Parathyroid adenoma (tissue), 2 donors: ENCODE results near the gene DOCK10.

Source experiments
- H2AFZ ChIP-seq: fragments of 300-600 bp; sonication (generic); one replicate; pipeline ENCODE4 v1.7.0; 2017; ENCODE audit warnings: antibody characterized with exemption, mild to moderate bottlenecking
- H3K27ac ChIP-seq: fragments of 300-600 bp; sonication (generic); one replicate; pipeline ENCODE4 v1.7.0; 2017
- H3K27me3 ChIP-seq: fragments of 300-600 bp; sonication (generic); one replicate; pipeline ENCODE4 v1.7.0; 2017; ENCODE audit warnings: low read length; ENCODE audit not compliant: control insufficient read depth, insufficient read depth
- H3K36me3 ChIP-seq: fragments of 300-600 bp; sonication (generic); one replicate; pipeline ENCODE4 v1.7.0; 2017; ENCODE audit warnings: low read length; ENCODE audit not compliant: control insufficient read depth, insufficient read depth
- H3K4me1 ChIP-seq: fragments of 300-600 bp; sonication (generic); one replicate; pipeline ENCODE4 v1.7.0; 2017; ENCODE audit warnings: control low read depth
- H3K4me2 ChIP-seq: fragments of 300-600 bp; sonication (generic); one replicate; pipeline ENCODE4 v1.7.0; 2017; ENCODE audit warnings: low read length
- H3K4me3 ChIP-seq: fragments of 300-600 bp; sonication (generic); one replicate; pipeline ENCODE4 v1.7.0; 2017; ENCODE audit warnings: low read depth, low read length
- H3K79me2 ChIP-seq: fragments of 300-600 bp; sonication (generic); one replicate; pipeline ENCODE4 v1.7.0; 2017; ENCODE audit warnings: control low read depth
- H3K9ac ChIP-seq: fragments of 300-600 bp; sonication (generic); one replicate; pipeline ENCODE4 v1.7.0; 2017; ENCODE audit warnings: mild to moderate bottlenecking
- H3K9me3 ChIP-seq: fragments of 300-600 bp; sonication (generic); one replicate; pipeline ENCODE4 v1.7.0; 2017; ENCODE audit warnings: low read length; ENCODE audit not compliant: control insufficient read depth
- TF ChIP-seq, protein P1 (sequence below): fragments of 300-600 bp; sonication (generic); IDR thresholded peaks from one replicate; pipeline ENCODE4 v1.7.0; 2017; ENCODE audit warnings: antibody characterized with exemption, mild to moderate bottlenecking
- donor health status: primary hyperparathyroidism.

The DOCK10 gene

DNA sequence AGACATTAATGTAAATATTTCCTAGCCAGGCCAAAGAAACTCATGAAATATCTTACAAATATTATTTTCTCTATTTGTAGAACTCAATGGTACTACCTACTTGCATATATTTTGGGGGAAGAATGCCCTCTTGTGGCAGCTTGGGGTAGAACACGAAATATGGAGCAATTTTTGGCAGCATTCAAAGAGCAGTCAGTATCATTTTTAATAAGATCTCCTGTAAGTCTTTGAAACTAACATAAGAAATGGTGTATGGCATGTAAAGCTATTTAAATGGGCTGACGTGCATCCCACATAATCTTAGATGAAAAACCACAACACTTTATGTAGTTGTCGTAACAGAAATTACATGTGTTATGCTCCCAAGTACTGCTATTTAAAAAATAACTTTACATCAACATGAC lies 263.8 kb downstream of the DOCK10 start:
- Histone ChIP-seq H3K9me3 (no peaks in the 10 kb centered on the region), H3K27ac (no peak overlapping the region), H2AFZ (no peak overlapping the region), H3K4me2 (no peak overlapping the region), H3K4me1 (no peaks in the 10 kb centered on the region), H3K9ac (no peak overlapping the region), H3K27me3 (no peaks in the 10 kb centered on the region), H3K4me3 (no peak overlapping the region), H3K79me2 (no peaks in the 10 kb centered on the region), H3K36me3 (no peaks in the 10 kb centered on the region)
- TF ChIP-seq, protein P1, sequence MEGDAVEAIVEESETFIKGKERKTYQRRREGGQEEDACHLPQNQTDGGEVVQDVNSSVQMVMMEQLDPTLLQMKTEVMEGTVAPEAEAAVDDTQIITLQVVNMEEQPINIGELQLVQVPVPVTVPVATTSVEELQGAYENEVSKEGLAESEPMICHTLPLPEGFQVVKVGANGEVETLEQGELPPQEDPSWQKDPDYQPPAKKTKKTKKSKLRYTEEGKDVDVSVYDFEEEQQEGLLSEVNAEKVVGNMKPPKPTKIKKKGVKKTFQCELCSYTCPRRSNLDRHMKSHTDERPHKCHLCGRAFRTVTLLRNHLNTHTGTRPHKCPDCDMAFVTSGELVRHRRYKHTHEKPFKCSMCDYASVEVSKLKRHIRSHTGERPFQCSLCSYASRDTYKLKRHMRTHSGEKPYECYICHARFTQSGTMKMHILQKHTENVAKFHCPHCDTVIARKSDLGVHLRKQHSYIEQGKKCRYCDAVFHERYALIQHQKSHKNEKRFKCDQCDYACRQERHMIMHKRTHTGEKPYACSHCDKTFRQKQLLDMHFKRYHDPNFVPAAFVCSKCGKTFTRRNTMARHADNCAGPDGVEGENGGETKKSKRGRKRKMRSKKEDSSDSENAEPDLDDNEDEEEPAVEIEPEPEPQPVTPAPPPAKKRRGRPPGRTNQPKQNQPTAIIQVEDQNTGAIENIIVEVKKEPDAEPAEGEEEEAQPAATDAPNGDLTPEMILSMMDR: peak; percentile 76

DNA sequence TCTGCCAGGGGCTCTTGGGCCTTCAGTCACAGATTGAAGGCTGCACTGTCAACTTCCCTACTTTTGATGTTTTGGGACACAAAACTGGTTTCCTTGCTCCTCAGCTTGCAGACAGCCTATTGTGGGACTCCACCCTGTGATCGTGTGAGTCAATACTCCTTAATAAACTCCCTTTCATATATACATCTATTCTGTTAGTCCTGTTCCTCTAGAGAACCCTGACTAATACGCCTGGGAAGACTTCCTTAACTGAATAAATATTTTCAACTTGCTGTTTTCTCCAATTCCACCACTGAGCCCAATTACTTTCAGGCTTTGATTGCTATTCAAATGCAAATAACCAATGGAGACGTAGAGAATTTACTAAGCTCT lies 264.7 kb downstream of the DOCK10 start:
- Histone ChIP-seq H3K4me2 (no peak overlapping the region), H3K4me1 (no peaks in the 10 kb centered on the region), H3K36me3 (no peaks in the 10 kb centered on the region), H3K27ac (no peak overlapping the region), H3K9me3 (no peaks in the 10 kb centered on the region), H3K9ac (no peak overlapping the region), H3K79me2 (no peaks in the 10 kb centered on the region), H3K4me3 (no peak overlapping the region), H3K27me3 (no peaks in the 10 kb centered on the region), H2AFZ (no peak overlapping the region)
- TF ChIP-seq, protein P1: no peak

DNA sequence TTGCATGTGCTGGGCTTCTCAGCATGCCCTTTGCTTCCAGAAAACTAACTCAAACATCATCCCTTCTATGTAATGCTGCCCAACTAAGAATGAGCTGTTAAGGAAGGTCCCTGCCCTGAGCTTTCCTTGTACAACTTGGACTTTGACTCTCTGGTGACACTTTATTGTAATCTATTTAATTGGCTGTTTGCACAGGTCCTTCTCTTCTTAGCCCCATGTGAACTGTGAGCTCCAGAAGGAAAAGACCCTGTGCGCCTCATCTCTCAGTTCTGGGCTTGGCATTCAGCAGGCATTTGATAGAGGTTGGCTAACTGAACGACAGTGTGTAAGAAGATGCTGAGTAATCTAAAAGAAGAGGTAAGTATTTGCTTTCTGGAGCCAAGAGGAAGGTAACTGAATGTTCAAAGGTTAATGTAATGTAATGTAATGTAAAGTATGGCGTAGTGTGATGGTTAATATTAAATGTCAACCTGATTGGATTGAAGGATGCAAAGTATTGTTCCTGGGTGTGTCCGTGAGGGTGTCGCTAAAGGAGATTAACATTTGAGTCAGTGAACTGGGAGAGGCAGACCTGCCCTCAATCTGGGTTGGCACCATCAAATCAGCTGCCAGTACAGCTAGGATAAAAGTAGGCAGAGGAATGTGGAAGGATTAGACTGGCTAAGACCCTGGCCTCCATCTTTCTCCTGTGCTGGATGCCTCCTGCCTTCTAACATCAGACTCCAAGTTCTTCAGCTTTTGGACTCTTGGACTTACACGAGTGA lies 265.3 kb downstream of the DOCK10 start:
- TF ChIP-seq, protein P1: no peak
- H3K36me3 ChIP-seq: no peaks in the 10 kb centered on the region
- no peak overlapping the region for H3K4me3 ChIP-seq
- H3K27me3 ChIP-seq: no peaks in the 10 kb centered on the region
- H3K9me3 ChIP-seq: no peaks in the 10 kb centered on the region
- H3K4me2 ChIP-seq: no peak overlapping the region
- no peak overlapping the region for H2AFZ ChIP-seq
- no peak overlapping the region for H3K9ac ChIP-seq
- no peaks in the 10 kb centered on the region for H3K4me1 ChIP-seq
- no peak overlapping the region for H3K27ac ChIP-seq
- no peaks in the 10 kb centered on the region for H3K79me2 ChIP-seq

DNA sequence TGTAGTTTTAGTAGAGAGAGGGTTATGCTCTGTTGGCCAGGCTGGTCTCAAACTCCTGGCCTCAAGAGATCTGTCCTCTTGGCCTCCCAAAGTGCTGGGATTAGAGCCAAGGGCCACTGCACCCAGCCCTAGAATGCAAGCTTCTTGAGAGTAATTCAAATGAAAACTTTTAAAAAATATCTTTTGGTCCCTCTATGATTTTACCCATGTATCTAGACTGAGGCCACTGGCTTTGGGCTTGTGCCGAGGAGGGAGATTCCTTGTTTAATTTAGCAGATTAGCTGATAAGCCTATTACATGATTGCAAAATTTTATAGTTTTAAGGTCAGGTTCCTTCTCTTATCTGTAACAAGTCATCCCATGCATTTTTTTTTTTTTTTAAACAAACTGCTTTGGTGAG lies 266.6 kb downstream of the DOCK10 start:
- H3K9ac ChIP-seq: no peak overlapping the region
- H3K4me3 ChIP-seq: no peak overlapping the region
- H3K4me1 ChIP-seq: no peaks in the 10 kb centered on the region
- H3K79me2 ChIP-seq: no peaks in the 10 kb centered on the region
- no peaks in the 10 kb centered on the region for H3K27me3 ChIP-seq
- H2AFZ ChIP-seq: no peak overlapping the region
- TF ChIP-seq, protein P1: no peak
- no peaks in the 10 kb centered on the region for H3K36me3 ChIP-seq
- H3K4me2 ChIP-seq: no peak overlapping the region
- H3K27ac ChIP-seq: no peak overlapping the region
- H3K9me3 ChIP-seq: no peaks in the 10 kb centered on the region

DNA sequence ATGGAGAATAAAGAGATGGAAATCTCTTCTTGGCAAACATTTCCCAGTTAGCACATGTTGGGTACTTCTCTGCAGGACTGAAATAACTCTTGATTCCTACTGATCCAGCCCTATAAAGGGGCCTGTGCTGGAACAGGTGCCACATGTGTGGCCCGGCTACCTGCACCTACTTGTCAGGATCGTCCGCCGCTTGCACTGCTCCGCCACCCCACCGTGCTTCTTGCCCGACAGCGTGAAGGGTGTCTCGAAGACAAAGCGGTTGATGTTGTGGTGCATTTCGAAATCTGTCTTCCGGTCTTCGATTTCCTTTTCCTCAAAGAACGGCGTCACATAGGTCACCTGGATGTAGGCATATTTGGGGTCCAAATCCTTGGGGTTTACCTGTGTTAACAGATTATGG lies 267.5 kb downstream of the DOCK10 start:
- Histone ChIP-seq H3K27me3 (no peaks in the 10 kb centered on the region), H3K9me3 (no peaks in the 10 kb centered on the region), H3K79me2 (no peaks in the 10 kb centered on the region), H3K9ac (no peak overlapping the region), H3K27ac (no peak overlapping the region), H3K4me3 (no peak overlapping the region), H2AFZ (no peak overlapping the region), H3K4me2 (no peak overlapping the region), H3K4me1 (no peaks in the 10 kb centered on the region), H3K36me3 (no peaks in the 10 kb centered on the region)
- TF ChIP-seq, protein P1: no peak
